HG03432 (cell line): ENCODE data around the gene B3GNT2.

Source experiments
- ATAC-seq: cut with Tn5 transposase; IDR thresholded peaks from one replicate; pipeline ENCODE4 v1.9.1; 2021; ENCODE audit warnings: mild to moderate bottlenecking, moderate library complexity; ENCODE audit not compliant: unreplicated experiment

B3GNT2 gene

GRCh38 chr2:62202729-62203128, 6.8 kb downstream of the B3GNT2 start:
- no peak for ATAC-seq

GRCh38 chr2:62203459-62203858, 7.5 kb downstream of the B3GNT2 start:
- ATAC-seq, result no peak

GRCh38 chr2:62204998-62205496, 9.1 kb downstream of the B3GNT2 start:
- no peak for ATAC-seq

- ATAC-seq, result no peak
These were observed 9.6 kb downstream of the B3GNT2 start for GRCh38 chr2:62205554-62205953.

- ATAC-seq, result no peak
These were observed 10.1 kb downstream of the B3GNT2 start for GRCh38 chr2:62206024-62206423.

- ATAC-seq, result no peak
These were observed 11.6 kb downstream of the B3GNT2 start for GRCh38 chr2:62207491-62207890.

- no peak for ATAC-seq
These were observed 12.3 kb downstream of the B3GNT2 start for GRCh38 chr2:62208074-62208757.

- ATAC-seq, result no peak
These were observed 12.8 kb downstream of the B3GNT2 start for GRCh38 chr2:62208758-62209114.

GRCh38 chr2:62209427-62209991, 13.6 kb downstream of the B3GNT2 start:
- ATAC-seq, result no peak

- no peak for ATAC-seq
These were observed 19.6 kb downstream of the B3GNT2 start for GRCh38 chr2:62215306-62216064.

- no peak for ATAC-seq
These were observed 20.2 kb downstream of the B3GNT2 start for GRCh38 chr2:62216113-62216512.

GRCh38 chr2:62216616-62217015, 20.7 kb downstream of the B3GNT2 start:
- ATAC-seq, result no peak

GRCh38 chr2:62217421-62217820, 21.5 kb downstream of the B3GNT2 start:
- ATAC-seq, result no peak

GRCh38 chr2:62217970-62218369, 22.1 kb downstream of the B3GNT2 start:
- no peak for ATAC-seq

GRCh38 chr2:62219407-62220159, 23.7 kb downstream of the B3GNT2 start:
- no peak for ATAC-seq

- no peak for ATAC-seq
These were observed 25.2 kb downstream of the B3GNT2 start for GRCh38 chr2:62221141-62221540.

GRCh38 chr2:62222171-62222570, 26.3 kb downstream of the B3GNT2 start:
- ATAC-seq, result no peak

GRCh38 chr2:62222674-62223073, 26.8 kb downstream of the B3GNT2 start:
- ATAC-seq, result no peak

GRCh38 chr2:62224976-62225375, 29.1 kb downstream of the B3GNT2 start:
- ATAC-seq, result no peak

GRCh38 chr2:62227386-62228075, 31.6 kb downstream of the B3GNT2 start:
- no peak for ATAC-seq
